Endothelial cell of umbilical vein (primary cell): Measurements from ENCODE around the gene MT3. TPM values are rescaled to one million over a fixed set of nuclear protein-coding genes. Genes with fewer than 3 reads are reported as not detected.

ENCODE experiments used
- BruUV-seq: library from RNA; stranded (reverse); fragments of 400-500 nt; replicated peaks from 2 replicates; lab custom pipeline; 2021; lab: Mats Ljungman, UMichigan
- CTCF ChIA-PET: fragments of 300-600, 350-600 bp; sonication (Branson Sonifier 250); formaldehyde crosslinking; loops from one replicate; lab custom pipeline; 2021; ENCODE audit warnings: antibody characterized with exemption, inconsistent platforms; lab: Charles Lee
- POLR2A ChIA-PET: fragments of 300-600, 350-600 bp; sonication (Branson Sonifier 250); formaldehyde crosslinking; loops from one replicate; lab custom pipeline; 2021; ENCODE audit warnings: antibody characterized with exemption, inconsistent platforms; lab: Charles Lee
- DNase-seq: peaks from one replicate; pipeline ENCODE4 v3.0.0-alpha.2; 2011; ENCODE audit warnings: low read depth, low spot score
- FAIRE-seq: peaks from 2 replicates; lab custom pipeline; 2011; peaks lifted over from hg19 to GRCh38; lab: Jason Lieb, UNC
- H2AFZ ChIP-seq: 2 replicates; pipeline ENCODE4 v1.6.0; 2012; ENCODE audit warnings: low read depth, low read length, control low read depth, inconsistent platforms
- H3K27ac ChIP-seq: 2 replicates; pipeline ENCODE4 v1.5.1; 2011; ENCODE audit warnings: low read depth, mild to moderate bottlenecking, control low read depth, low read length, moderate library complexity; ENCODE audit not compliant: insufficient read depth
- H3K27me3 ChIP-seq, 2 experiments: 2 replicates each; pipeline versions ENCODE4 v1.6.0 to v1.6.1; 2011; ENCODE audit warnings: low read length in 2 of 2, mixed read lengths in 1 of 2; ENCODE audit not compliant: control insufficient read depth in 2 of 2, insufficient read depth in 2 of 2
- H3K36me3 ChIP-seq, 2 experiments: 2 replicates in 1 of 2; 3 replicates in 1 of 2; pipeline ENCODE4 v1.5.1; 2011; ENCODE audit warnings: low read length in 2 of 2, mild to moderate bottlenecking in 1 of 2, moderate library complexity in 1 of 2; ENCODE audit not compliant: control insufficient read depth in 2 of 2, insufficient read depth in 2 of 2; ENCODE audit errors: extremely low read depth in 1 of 2
- H3K4me1 ChIP-seq: 3 replicates; pipeline ENCODE4 v1.5.1; 2011; ENCODE audit warnings: mild to moderate bottlenecking, low read length; ENCODE audit not compliant: control insufficient read depth, insufficient read depth; ENCODE audit errors: extremely low read depth
- H3K4me2 ChIP-seq: 2 replicates; pipeline ENCODE4 v1.6.1; 2011; ENCODE audit warnings: low read length, control low read depth, mixed read lengths; ENCODE audit not compliant: insufficient read depth
- H3K4me3 ChIP-seq, 3 experiments: fragments of 200-600 bp in 1 of 3; sonication (generic), shearing (Covaris generic) in 1 of 3; replicated peaks in 1 of 3; 2 replicates each; pipeline ENCODE4 v1.5.1; 2011 to 2016; ENCODE audit warnings: control low read depth in 3 of 3, low read length in 3 of 3, mild to moderate bottlenecking in 2 of 3, inconsistent platforms in 1 of 3, low read depth in 1 of 3, moderate library complexity in 1 of 3; ENCODE audit not compliant: insufficient read depth in 1 of 3
- H3K79me2 ChIP-seq: 2 replicates; pipeline ENCODE4 v1.6.0; 2012; ENCODE audit warnings: low read length, inconsistent platforms; ENCODE audit not compliant: control insufficient read depth, insufficient read depth
- H3K9ac ChIP-seq: replicated peaks from 2 replicates; pipeline ENCODE3; 2011; ENCODE audit warnings: low read length, control low read depth; ENCODE audit not compliant: insufficient read depth; ENCODE audit errors: extremely low read depth
- H3K9me1 ChIP-seq: replicated peaks from 3 replicates; pipeline ENCODE4 v1.6.0; 2011; ENCODE audit warnings: mild to moderate bottlenecking, low read length; ENCODE audit not compliant: control insufficient read depth, insufficient read depth; ENCODE audit errors: extremely low read depth
- H3K9me3 ChIP-seq: replicated peaks from 2 replicates; pipeline ENCODE4 v1.5.1; 2012; ENCODE audit warnings: low read length, inconsistent platforms; ENCODE audit not compliant: control insufficient read depth, insufficient read depth
- H4K20me1 ChIP-seq: replicated peaks from 2 replicates; pipeline ENCODE3; 2011; ENCODE audit warnings: mild to moderate bottlenecking, low read length; ENCODE audit not compliant: control insufficient read depth, insufficient read depth; ENCODE audit errors: extremely low read depth
- EZH2 ChIP-seq: IDR thresholded peaks from 2 replicates; pipeline ENCODE4 v1.6.1; 2012; ENCODE audit warnings: borderline replicate concordance, low read depth, mild to moderate bottlenecking, moderate library complexity, low read length, inconsistent platforms; ENCODE audit not compliant: severe bottlenecking
- FOS ChIP-seq: IDR thresholded peaks from 2 replicates; pipeline ENCODE4 v1.6.1; 2011; ENCODE audit warnings: mild to moderate bottlenecking, low read length, moderate library complexity, borderline replicate concordance; ENCODE audit not compliant: insufficient read depth
- GATA2 ChIP-seq: IDR thresholded peaks from 2 replicates; pipeline ENCODE4 v1.7.0; 2011; ENCODE audit warnings: low read depth, mild to moderate bottlenecking, moderate library complexity, mixed read lengths, low read length; ENCODE audit not compliant: insufficient read length, insufficient read depth
- JUN ChIP-seq: IDR thresholded peaks from 2 replicates; pipeline ENCODE4 v1.6.1; 2011; ENCODE audit warnings: borderline replicate concordance, low read depth; ENCODE audit not compliant: insufficient read length, insufficient read depth
- MYC ChIP-seq: IDR thresholded peaks from one replicate; pipeline ENCODE4 v1.6.1; 2011; ENCODE audit warnings: mild to moderate bottlenecking, low read depth, low read length
- POLR2A ChIP-seq: IDR thresholded peaks from 2 replicates; pipeline ENCODE4 v1.6.1; 2012; ENCODE audit warnings: low read depth, mild to moderate bottlenecking, control low read depth, low read length
- POLR2AphosphoS5 ChIP-seq: IDR thresholded peaks from 2 replicates; pipeline ENCODE4 v1.6.1; 2012; ENCODE audit warnings: low read depth, mild to moderate bottlenecking, control low read depth, low read length, moderate library complexity; ENCODE audit not compliant: insufficient read depth
- dilution Hi-C: fragments of 300-500 bp; cut with MboI; formaldehyde crosslinking; loops from one replicate; pipeline ENCODE4 v1.15.0; 2019; ENCODE audit warnings: low sequenced_read_pairs; ENCODE audit not compliant: extremely low pct_ligation_motif_present
- intact Hi-C: fragments of 100-400 bp; cut with micrococcal nuclease; formaldehyde crosslinking; loops from one replicate; pipeline ENCODE4 v1.10.0; 2022
- polyA plus RNA-seq, 4 experiments: library from polyadenylated mRNA; depleted of rRNA in 3 of 4; stranded (reverse) in 3 of 4; unstranded in 1 of 4; fragments of >200 nt; gene quantifications; 2 replicates each; pipeline versions ENCODE4 v1.2.1 to v1.2.3, GENCODE V29; 2011 to 2012; ENCODE audit warnings: missing spikeins in 1 of 4
- total RNA-seq: library from RNA; stranded (reverse); gene quantifications from 2 replicates; pipeline ENCODE4 v1.2.3, GENCODE V29; 2021
- TF ChIP-seq, protein P1 (sequence below), 2 donors: IDR thresholded peaks; 1 replicate in 1 of 2; 2 replicates in 1 of 2; pipeline ENCODE4 v1.5.1; 2011; ENCODE audit warnings: low read length in 2 of 2, mild to moderate bottlenecking in 2 of 2, moderate library complexity in 2 of 2, control low read depth in 1 of 2, inconsistent platforms in 1 of 2, low read depth in 1 of 2; ENCODE audit not compliant: insufficient read depth in 1 of 2; ENCODE audit errors: extremely low read depth in 1 of 2
- TF ChIP-seq, protein P2 (sequence below): IDR thresholded peaks from 2 replicates; pipeline ENCODE4 v1.6.1; 2011; ENCODE audit not compliant: insufficient read depth, insufficient read length

MT3 gene
- total and polyA plus RNA-seq, 2 donors (not counting 3 experiments of a cell fraction or from before 2014, with no cell fraction given): not detected

DNA sequence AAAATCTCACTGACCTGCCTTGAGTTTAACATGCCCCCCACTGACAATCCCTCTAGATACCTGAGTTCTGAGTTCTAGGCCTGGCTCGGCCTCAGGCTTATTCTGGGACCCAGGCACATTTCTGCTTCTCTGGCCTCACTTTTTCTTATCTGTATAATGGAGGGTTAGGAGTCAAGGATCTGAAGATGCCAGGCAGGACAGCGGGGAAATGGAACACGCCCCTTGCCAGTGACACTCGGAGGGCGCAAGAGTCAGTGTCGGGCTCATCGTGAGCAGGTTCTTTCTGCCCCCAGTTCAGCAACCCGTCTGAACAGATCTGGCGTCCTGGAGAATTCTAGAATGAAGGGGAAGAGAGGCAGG is 567 bp upstream of the MT3 start:
- H3K9ac ChIP-seq: no peak overlapping the region
- no peaks in the 10 kb centered on the region for H4K20me1 ChIP-seq
- H3K9me1 ChIP-seq: no peaks in the 10 kb centered on the region
- intact Hi-C loops (no loop called here), dilution Hi-C loops (no loop called here)
- H3K4me2 ChIP-seq: peak overlapping the region; percentile 56
- H3K4me3 ChIP-seq: peak overlapping the region in 2 of 3 experiments; percentile 20 to 32
- H2AFZ ChIP-seq: peak overlapping the region; percentile 38
- H3K9me3 ChIP-seq: no peaks in the 10 kb centered on the region
- H3K27me3 ChIP-seq: peaks cover 20 to 21% of the 10 kb centered on the region in 2 experiments
- no peak for DNase-seq
- no peaks in the 10 kb centered on the region for H3K36me3 ChIP-seq
- CTCF ChIA-PET: interaction anchor here (1.3 to 4.1 kb wide), 2 partner anchors 12 to 113 kb away, joined by 3 to 26 read pairs; no protein-coding TSS in a partner anchor
- POLR2A ChIA-PET: no interaction called here
- no peak for TF ChIP-seq FOS
- TF ChIP-seq, protein P1, sequence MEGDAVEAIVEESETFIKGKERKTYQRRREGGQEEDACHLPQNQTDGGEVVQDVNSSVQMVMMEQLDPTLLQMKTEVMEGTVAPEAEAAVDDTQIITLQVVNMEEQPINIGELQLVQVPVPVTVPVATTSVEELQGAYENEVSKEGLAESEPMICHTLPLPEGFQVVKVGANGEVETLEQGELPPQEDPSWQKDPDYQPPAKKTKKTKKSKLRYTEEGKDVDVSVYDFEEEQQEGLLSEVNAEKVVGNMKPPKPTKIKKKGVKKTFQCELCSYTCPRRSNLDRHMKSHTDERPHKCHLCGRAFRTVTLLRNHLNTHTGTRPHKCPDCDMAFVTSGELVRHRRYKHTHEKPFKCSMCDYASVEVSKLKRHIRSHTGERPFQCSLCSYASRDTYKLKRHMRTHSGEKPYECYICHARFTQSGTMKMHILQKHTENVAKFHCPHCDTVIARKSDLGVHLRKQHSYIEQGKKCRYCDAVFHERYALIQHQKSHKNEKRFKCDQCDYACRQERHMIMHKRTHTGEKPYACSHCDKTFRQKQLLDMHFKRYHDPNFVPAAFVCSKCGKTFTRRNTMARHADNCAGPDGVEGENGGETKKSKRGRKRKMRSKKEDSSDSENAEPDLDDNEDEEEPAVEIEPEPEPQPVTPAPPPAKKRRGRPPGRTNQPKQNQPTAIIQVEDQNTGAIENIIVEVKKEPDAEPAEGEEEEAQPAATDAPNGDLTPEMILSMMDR (IDR thresholded peaks at IDR 0.05; ENCODE audit: extremely low read depth in 1 of 2, insufficient read depth in 1 of 2, low read depth in 1 of 2, low read length in 2 of 2): no peak
- no peak for TF ChIP-seq POLR2A
- no peak for TF ChIP-seq GATA2
- no peak for TF ChIP-seq JUN
- TF ChIP-seq POLR2AphosphoS5: no peak
- TF ChIP-seq, protein P2, sequence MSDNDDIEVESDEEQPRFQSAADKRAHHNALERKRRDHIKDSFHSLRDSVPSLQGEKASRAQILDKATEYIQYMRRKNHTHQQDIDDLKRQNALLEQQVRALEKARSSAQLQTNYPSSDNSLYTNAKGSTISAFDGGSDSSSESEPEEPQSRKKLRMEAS: no peak
- no peak for TF ChIP-seq MYC
- no peak for TF ChIP-seq EZH2
- FAIRE-seq: no peak
- H3K4me1 ChIP-seq: no peaks in the 10 kb centered on the region
- BruUV-seq: no TSS peak
- no peaks in the 10 kb centered on the region for H3K79me2 ChIP-seq
- no peak overlapping the region for H3K27ac ChIP-seq
